HCT116 (cell line): ENCODE results near the gene AKT3.

Experiments
- CTCF ChIP-seq, 3 experiments: fragments of 200-600 bp in 1 of 3; sonication (generic) in 1 of 3; IDR thresholded peaks in 2 of 3; conservative IDR thresholded peaks in 1 of 3; 2 replicates each; pipeline ENCODE4 v1.5.1; 2012 to 2017; ENCODE audit warnings: low read depth in 2 of 3, low read length in 2 of 3, antibody characterized with exemption in 1 of 3, borderline replicate concordance in 1 of 3, control low read depth in 1 of 3, mild to moderate bottlenecking in 1 of 3, mixed read lengths in 1 of 3, mixed run types in 1 of 3, moderate library complexity in 1 of 3; ENCODE audit not compliant: insufficient read depth in 1 of 3
- ELF1 ChIP-seq: IDR thresholded peaks from 2 replicates; pipeline ENCODE4 v1.6.1; 2012; ENCODE audit warnings: low read depth, borderline replicate concordance
- EZH2 ChIP-seq: fragments of 200-600 bp; sonication (generic); IDR thresholded peaks from 2 replicates; pipeline ENCODE4 v1.6.1; 2017; ENCODE audit warnings: antibody characterized with exemption, mixed run types
- EZH2phosphoT487 ChIP-seq: fragments of 200-600 bp; IDR thresholded peaks from 2 replicates; pipeline ENCODE4 v1.6.1; 2018; ENCODE audit warnings: antibody characterized with exemption, borderline replicate concordance
- FOSL1 ChIP-seq: IDR thresholded peaks from 2 replicates; pipeline ENCODE4 v1.6.1; 2012; ENCODE audit warnings: low read depth
- JUND ChIP-seq: IDR thresholded peaks from 2 replicates; pipeline ENCODE4 v1.6.1; 2012
- MAX ChIP-seq: IDR thresholded peaks from 2 replicates; pipeline ENCODE4 v1.6.1; 2012
- POLR2A ChIP-seq: IDR thresholded peaks from 2 replicates; pipeline ENCODE4 v1.7.0; 2011; ENCODE audit warnings: borderline replicate concordance; ENCODE audit not compliant: insufficient read depth, insufficient read length; ENCODE audit errors: extremely low read depth
- REST ChIP-seq: IDR thresholded peaks from 2 replicates; pipeline ENCODE4 v1.6.1; 2012; ENCODE audit warnings: low read depth
- SIN3A ChIP-seq: IDR thresholded peaks from 2 replicates; pipeline ENCODE4 v1.6.1; 2012; ENCODE audit warnings: low read depth
- SP1 ChIP-seq: IDR thresholded peaks from 2 replicates; pipeline ENCODE4 v1.6.1; 2012; ENCODE audit warnings: low read depth
- YY1 ChIP-seq: IDR thresholded peaks from 2 replicates; pipeline ENCODE4 v1.6.1; 2011; ENCODE audit warnings: low read length, low read depth, moderate library complexity, mild to moderate bottlenecking; ENCODE audit not compliant: insufficient replicate concordance; ENCODE audit errors: extremely low read depth
- ZNF274 ChIP-seq: fragments of 200-500 bp; sonication (Bioruptor generic); IDR thresholded peaks from 2 replicates; pipeline ENCODE4 v1.6.1; 2014; ENCODE audit warnings: mild to moderate bottlenecking, low read depth, low read length, inconsistent platforms

- TF ChIP-seq CTCF (IDR thresholded peaks at IDR 0.05 in 2 of 3, conservative IDR thresholded peaks at IDR 0.05 in 1 of 3; ENCODE audit: borderline replicate concordance in 1 of 3, insufficient read depth in 1 of 3, low read depth in 2 of 3, low read length in 2 of 3) = no peak
- no peak for TF ChIP-seq EZH2
- no peak for TF ChIP-seq ZNF274
- no peak for TF ChIP-seq SIN3A
- no peak for TF ChIP-seq POLR2A
- no peak for TF ChIP-seq JUND
- TF ChIP-seq YY1 = no peak
- no peak for TF ChIP-seq FOSL1
- TF ChIP-seq ELF1 = no peak
- TF ChIP-seq MAX = no peak
- TF ChIP-seq EZH2phosphoT487 = no peak
- TF ChIP-seq REST = no peak
- TF ChIP-seq SP1 = no peak
Observed at GRCh38 chr1:243477731-243478290, 372.2 kb downstream of the AKT3 start.
